Sigmoid colon (tissue), 4 donors: ENCODE results near the gene CCDC74A.
"Not testable (repeated sequence)": the region's sequence is repeated elsewhere in the genome, so short reads cannot be mapped to it uniquely, and the experiment has no call there.

Experiments
- CTCF ChIP-seq, 4 experiments: fragments of 450-650 bp in 3 of 4; fragments of 200-600 bp in 1 of 4; IDR thresholded peaks; one replicate each; pipeline ENCODE4 v1.5.1; 2016 to 2019; ENCODE audit warnings: antibody characterized with exemption in 4 of 4, mild to moderate bottlenecking in 3 of 4, moderate library complexity in 2 of 4
- POLR2AphosphoS5 ChIP-seq, 4 donors: sonication (generic); formaldehyde crosslinking; IDR thresholded peaks; one replicate each; pipeline ENCODE4 v1.6.1; 2017; ENCODE audit warnings: antibody characterized with exemption in 4 of 4

DNA sequence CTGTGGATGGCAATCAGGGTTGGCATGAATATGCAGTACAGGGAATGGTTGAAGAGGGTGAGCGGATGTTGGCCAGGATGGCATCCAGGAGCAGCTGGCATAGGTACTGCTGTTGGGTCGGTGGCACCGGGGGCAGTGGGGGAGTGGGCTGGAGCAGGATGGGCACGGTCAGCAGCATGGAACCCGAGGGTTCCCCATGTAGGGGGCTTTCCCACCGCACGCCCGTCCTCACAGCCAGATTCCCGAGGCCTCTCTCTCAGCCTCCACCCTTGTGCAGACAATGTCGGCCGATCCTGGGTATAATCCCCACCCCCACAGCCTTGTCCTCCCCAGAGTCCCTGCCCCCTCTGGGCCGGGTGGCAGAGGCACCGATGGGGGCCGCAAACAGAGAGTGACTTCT, 9.2 kb downstream of the CCDC74A start:
- TF ChIP-seq CTCF, POLR2AphosphoS5 (IDR thresholded peaks at IDR 0.05): not testable (repeated sequence)
